ELF-1 (cell line): Measurements from ENCODE around the gene SLC24A3.

Experiments
- DNase-seq: peaks from one replicate; pipeline ENCODE4 v3.0.0-alpha.2; 2016; ENCODE audit warnings: low read depth, low spot score

The SLC24A3 gene

DNA sequence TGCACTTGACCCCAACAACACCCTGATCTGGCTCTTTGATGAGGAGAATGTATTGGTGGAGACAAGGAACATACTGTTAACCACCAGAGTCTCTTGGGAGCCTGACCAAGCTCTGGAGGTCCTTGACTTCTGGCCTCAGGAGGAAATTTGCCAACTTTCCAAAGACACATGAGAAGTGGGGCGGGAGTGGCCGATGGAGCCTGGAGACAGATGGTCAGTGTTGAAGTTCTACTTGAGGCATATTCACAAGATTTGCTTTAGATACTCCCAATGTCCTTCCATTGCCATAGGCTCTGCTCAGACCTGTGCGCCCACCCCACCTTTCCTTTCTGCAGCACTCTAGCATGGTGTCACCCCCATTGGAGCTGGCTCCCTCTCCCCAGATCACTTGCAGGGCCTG lies 241.0 kb downstream of the SLC24A3 start:
- DNase-seq, result no peak

DNA sequence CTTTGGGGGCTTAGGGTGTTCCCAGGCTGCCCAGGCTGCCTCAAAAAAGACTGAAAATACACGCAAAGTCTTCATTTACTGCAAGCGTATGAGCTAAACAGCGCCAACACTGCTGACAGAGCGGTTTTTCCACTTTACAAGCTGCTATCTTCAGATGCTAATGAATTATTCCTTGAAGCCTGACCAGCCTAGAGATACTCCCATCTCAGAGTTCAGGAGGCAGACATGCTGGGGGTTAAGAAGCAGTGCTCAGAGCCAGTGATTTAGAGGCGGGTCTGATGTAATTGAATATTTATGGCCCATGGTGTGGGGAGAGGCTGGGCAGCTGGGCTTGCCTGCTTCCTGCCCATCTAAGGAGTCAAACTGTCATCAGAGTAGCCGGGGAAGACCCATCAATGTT lies 241.4 kb downstream of the SLC24A3 start:
- DNase-seq, result peak; percentile 16

DNA sequence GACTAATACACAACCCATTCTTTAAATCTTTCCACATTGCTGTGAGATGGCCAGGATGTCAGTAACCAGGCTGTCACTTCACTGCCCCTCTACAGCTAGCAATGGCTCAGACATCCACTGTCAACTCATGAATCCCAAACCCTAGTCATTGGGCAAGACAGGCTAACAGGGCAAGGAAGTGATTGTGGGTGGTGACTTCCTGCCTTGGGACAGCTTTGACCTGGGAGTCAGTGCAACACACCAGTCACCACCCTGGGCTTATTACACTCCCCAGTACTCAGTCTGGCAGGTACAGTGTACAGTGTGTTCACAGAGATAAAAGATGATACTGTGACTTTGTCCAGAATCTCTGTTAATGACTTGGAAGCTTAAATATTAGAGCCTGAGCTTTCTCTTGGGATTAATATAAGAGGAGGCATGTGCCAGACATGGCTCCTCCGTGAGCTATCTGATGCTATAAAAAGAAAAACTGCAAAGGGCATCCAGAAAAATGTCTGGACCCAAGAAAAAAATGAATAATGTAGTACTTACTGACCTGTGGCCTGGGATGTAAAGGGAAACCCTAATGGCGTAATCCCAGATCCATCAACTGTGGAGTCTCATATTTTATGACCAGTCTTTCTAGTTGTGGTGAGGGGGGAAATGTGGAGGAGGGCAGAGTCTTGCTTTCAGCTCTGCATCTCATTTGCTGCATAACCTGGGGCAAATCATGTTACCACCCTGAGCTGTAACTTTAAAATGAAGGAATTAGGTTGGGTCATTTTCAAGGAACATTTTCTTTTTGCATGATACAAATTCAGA lies 244.4 kb downstream of the SLC24A3 start:
- no peak for DNase-seq

DNA sequence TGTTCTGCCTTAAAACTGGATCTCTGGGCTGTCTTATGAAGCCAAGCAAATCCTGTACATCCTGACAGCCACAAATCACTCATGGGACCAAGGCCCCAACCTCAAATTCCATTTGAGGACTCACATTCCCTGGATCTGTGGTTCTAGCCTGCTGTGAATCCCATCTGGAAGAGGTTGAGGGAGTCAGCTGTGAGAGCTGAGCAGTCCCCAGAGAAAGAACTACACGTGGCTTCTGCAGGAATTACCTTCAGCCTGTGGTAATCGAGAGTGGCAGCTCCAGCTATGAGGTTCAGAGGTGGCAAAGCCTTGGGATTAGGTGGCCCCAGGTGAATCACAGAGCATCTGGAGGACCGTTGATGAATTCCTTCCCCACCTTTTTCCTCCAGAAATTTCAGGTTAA lies 245.2 kb downstream of the SLC24A3 start:
- no peak for DNase-seq

DNA sequence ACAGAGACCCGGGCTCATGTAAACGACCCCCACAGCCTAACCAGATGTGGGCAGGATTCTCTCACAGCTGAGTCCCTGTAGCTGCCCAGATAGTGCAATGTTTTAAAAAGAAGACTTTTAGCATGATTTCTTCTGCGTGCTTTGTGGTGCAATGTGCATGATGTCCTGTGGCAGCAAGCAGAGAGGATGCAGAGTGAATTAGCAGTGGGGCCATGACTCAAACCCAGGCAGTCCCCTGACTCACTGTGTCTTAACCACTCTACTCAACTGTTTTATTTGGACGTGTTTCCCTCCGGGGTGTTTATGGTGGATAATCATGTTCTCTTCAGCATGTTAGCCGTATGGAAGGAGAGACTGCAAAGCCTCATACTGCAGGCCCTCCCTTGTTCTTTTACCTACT lies 247.9 kb downstream of the SLC24A3 start:
- no peak for DNase-seq

DNA sequence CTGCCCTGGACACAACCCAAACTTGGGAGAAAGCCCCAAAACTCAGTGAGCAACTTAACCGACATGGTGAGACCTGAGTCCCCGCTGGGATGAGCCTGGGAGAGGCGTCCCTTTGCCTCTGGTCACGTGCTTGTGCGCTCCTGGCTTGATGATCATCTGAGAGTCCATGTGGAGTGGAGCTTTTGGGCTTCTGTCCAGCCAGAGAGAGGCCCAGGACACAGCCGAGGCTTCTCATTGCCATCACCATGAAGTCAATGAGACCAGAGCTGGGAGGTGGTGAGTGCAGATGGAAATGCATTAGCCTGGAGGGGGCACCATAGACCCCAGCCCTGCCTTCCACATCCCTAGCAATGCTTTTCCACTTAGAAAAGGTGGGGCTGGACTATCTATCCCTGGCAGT lies 250.0 kb downstream of the SLC24A3 start:
- DNase-seq, result no peak

DNA sequence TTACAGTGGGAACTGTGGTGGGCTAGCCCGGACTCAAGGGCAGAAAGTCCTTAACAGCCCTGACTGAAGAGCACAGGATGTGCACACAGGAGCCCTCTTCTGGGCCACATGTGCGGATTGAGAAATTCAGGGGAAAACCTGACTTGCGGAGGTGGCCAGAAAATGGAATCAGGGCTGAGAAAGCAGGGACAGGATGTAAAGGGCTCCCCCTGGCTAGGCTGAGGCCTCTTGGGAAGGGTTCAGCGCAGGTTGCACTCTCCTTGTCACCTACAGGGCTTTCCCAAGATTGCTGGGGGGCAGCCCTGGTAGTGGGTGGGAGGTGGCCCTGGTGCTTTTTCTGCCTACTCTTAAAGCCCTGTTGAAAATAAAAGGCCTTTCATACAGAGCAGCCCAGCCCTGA lies 251.2 kb downstream of the SLC24A3 start:
- DNase-seq, result peak; percentile 23

DNA sequence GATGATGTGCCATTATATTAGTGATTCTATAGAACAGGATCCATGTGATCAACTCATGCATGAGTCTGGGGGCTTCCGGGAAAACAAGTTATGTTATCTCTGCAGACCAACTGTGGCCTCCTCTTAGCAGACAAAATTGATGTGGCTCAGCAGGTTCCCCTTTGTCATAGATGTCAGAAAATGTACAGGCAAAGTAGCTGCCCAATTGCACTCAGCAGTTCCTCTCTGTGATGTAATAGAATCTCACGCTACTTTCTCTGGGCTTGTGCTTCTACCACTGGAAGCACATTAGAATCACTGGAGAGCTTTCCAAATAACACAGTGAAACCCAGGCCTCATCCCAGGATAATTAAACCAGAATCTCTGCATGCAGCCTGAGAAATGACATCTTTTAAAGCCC lies 253.1 kb downstream of the SLC24A3 start:
- DNase-seq, result no peak

DNA sequence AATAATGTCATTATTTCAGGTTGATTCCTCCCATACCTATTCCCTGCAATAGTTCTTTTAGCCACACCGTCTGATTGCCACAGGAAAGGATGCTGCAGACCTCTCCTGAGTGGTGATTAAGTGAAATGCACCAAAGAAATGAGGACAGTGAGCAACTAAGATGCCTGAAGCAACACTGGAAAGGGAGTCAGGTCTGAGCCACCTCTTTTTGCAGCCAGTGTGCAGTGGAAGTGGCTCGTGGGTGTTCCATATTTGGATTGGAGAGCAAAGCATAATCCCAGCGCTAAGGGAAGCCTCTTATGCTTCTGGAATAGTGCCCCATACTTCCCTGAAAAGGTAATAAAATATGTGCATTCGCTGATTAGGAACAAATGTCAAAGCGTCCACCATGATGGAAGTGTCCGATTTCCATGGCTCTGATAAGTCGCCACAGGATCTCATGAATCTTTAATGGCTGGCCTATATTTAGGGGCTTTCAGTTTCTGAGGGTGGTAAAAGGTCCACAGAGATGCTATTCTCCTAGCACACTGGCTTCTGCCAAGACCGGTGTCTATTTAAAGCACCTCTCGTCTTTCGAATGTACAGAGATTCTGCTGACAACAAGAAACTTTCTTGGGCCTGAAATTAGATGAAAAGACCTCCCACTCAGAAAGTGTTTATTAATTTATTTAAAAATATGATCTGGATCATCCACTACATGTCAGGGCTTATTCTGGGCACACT lies 253.9 kb downstream of the SLC24A3 start:
- no peak for DNase-seq

DNA sequence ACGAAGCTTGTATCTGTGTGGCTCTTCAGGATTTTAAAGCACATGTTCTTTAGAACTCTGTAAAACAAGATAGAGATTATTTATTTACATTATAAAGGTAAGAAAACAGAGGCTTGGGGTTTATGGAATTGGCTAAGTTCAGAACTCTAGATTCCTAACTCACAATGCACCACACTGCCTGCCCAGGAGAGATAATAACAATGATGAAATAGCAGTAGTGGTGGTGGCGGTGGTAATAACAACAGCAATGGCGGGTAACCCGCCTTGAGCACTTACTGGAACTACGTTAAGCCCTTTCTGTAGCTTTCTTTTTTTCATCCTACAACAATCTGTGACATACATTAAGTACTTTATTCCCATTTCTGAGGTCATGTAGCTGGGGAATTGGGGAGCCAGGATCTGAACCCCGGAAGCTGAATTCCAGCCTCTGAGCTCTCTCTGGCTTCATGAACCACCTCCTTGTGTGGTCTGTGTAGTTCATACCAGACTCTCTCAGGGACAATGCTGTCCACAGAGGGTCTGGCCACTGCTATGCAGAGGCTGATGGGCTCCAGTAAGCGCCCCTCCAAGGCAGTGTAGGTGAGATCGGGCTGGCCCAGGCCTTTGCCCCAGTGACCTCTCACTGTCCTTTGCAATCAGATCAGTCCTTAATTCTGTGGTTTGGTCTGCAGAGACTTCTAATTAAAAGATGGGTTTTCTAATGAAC lies 260.9 kb downstream of the SLC24A3 start:
- no peak for DNase-seq

DNA sequence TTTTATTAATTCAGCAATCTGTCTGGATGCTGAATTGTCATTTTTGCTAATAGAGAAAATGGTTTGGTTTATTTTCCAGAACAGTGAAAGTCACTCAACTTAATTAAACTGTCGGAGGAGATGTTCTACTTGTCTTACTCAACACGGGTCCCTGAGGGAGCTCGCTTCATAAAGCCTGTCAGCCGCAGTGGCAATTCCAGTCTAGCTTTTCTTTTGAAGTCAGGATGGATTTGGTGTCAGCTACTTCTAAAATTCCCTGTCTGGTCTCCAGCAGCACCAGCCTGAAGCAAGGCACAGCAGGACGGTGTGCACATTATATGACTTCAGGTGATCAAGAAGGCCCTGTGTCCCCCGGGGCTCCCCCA lies 261.5 kb downstream of the SLC24A3 start:
- peak; percentile 18 for DNase-seq

DNA sequence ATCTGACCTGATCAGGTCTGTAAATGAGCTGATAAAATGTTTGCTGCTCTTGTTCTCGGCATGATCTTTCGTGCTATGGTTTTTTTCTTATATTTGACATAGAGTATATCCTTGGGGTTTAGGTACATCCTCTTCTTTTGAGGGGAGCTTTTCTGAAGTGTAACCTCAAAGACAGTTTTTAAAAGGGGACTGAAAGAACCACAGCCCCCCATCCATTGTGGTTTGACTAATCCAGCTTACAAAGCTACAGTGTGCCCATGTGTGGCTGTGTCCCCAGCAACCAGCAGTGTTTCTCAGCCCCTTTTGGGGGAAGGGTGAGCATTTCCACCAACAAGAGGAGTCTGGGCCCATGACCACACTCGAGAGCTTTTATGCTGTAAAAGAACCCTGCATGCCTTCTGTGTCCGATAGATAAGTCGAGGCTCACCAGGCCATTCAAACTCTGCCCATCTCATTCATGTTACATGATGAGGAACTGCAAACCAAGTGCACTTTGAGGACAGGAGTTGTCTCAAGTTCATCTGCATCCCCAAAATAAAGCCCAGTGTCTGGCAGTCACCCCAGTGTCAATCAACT lies 266.0 kb downstream of the SLC24A3 start:
- DNase-seq, result no peak

DNA sequence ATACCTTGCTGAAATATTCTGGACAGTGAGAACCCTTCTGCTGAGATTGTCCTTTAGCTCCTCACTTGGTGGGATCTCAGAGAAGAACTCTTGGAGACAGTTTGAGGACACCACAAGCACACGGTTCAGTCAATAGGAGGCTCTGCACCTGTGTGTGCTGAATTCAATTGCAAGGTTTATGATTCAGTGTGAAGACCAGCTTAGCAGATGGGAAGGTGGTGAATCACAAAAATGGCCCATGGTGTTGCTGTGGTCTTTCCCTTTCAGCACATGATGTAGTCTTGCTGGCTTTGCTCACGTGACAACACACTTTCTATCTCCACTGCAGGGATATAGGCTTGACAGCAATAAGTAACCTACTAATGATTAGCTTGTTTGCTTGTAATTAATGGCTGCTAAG lies 270.3 kb downstream of the SLC24A3 start:
- no peak for DNase-seq

DNA sequence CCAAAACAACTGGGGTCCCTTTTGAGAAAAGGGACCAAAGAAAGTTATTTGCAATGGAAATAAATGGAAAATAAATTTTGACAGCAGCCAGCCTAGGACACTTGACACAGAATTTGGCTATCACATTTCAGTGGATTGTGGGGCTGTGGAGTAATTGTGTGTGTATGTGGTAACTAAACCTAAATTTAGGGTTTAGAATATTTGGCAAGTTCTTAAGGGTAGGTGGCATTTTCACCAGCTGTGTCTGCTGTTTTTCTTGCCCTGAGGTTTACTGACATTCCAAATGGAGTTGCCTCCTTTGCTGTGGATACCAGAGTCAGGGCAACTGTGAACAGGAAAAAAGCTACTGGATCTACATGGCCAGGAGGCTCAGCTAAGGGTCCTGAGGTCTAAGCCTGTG lies 270.9 kb downstream of the SLC24A3 start:
- DNase-seq, result no peak

DNA sequence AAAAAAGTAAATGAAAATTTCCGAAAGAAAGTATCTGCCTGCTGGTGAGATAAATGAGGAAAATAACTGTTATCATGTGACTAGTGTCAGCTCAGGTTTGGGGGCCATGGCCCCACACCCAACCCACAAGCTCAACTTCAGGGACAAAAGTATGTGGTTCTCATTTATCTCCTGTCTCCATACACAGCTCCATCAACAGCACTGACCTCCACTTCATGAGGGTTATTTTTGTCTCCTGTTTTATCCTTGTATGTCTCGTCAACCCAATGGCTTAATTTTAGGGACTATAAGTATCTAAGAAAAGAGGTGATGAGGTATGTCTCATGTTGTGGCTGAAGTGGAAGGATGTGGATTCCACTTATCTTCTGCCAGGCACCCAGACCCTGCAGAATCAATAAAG lies 274.0 kb downstream of the SLC24A3 start:
- no peak for DNase-seq

DNA sequence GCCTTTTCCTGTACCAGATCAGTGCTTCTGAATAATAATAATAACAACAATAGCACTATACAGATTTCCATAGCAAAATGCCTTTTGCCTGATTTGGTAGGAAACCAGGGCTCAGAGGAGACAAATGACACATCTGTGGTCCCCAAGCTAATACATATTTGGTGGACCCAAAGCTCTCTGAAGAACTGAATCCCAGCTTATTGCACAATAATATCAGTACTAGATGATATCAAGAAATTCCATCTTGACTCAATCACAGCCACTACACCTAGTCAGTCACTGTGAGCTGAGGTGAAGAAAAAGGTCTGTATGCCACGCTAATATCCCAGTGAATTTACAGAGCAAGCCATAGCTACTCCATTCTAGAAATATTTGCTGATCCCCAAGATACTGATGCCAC lies 275.0 kb downstream of the SLC24A3 start:
- no peak for DNase-seq

DNA sequence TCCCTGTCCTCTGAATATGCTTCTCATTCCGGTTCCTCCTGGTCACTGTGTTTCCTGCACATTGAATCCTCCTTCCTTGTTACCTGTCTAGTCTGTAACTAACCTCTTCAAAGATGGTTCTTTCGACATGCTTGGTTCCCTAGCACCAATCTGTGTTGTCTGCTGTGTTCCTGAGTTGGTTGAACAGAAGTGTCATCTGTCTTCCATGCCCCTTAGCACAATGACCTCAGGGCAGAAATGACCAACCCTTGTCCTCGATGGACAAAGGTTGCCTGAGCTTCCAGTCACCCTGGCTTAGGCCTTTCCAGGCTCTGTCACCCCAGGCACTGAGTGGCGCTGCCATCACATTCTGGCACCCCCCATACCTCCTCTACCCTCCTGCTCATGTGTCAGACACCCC lies 278.8 kb downstream of the SLC24A3 start:
- no peak for DNase-seq

DNA sequence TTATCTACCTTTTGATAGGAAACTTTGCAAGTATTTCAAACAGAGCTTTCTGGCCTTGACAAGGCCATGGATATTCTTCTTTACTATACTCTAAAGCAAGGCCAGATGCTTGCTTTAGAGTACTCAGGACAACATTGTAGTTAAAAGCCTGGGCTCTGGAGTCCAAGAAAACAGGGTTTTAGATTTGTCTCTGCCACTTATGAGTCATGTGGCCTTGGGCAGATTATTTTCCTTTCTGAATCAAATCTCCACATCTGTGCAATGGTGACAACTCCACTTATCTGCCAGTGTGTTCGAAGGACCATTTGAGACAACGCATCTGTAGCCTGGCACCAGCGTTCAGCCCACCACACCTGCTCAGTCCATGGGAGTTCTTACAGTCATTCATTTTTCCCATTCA lies 279.7 kb downstream of the SLC24A3 start:
- DNase-seq, result no peak

DNA sequence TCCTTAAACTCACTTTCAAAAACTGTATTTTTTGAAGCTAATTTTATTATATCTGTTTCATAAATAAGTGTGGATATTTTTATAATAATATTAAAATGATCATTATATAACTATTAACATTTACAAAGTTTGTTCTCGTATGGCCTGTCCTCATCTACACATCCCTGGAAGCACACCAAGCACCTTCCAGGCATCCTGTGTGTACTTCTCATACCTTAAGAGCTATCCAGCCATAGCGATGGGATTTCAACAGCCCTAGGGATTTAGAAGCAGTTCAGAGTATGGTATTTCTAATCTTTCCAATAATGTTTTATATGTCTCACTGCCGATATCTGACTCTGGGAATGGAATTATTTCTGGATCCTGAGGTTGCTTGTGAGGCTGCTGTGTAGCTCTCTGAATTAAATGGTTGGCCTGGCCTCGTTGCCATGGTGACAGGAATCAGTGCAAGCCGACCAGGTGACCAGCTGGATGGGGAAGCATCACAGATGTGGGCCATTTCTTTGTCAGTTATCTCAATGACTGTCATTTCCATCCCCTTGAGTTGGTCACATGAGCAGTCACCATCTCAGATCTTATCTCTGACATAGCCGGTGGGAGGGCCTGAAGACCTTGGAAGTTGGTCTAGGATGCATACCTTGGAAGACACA lies 280.4 kb downstream of the SLC24A3 start:
- DNase-seq, result peak; percentile 5

DNA sequence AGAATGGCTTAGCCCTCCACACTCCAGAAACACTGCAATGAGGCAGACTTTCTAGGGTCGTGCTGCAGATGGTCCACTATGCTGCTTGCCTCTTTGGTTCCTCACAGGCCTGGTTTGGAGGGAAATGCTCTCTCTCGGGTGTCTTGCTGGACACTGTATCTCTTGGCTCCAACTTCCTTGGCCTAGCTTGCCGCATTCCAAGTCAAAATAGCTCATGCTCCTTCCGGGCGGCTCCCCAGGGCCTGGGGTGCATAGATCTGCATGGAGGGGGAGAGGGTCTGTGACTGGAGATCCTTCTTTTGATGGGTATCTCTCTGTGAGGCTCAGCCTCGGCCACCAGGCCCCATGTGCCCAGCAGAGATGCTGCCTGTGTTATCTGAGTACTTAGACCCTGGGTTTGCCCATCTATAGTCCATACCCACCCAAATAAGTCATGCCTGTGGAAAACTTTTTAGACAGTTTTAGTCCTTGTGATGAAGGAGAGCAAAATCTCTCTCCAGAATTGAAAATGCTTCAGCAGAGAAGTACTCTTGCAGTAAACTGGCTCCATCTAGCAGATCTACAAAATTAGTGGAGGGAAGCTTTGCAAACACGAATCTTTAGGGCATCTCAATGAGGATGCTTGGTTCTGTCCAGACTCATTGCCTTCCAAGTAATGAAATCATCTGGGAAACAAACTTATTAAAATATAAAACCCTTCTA lies 281.5 kb downstream of the SLC24A3 start:
- no peak for DNase-seq
